Measurements from ENCODE around the gene BET1. TPM values are rescaled to one million over a fixed set of nuclear protein-coding genes. Genes with fewer than 3 reads are reported as not detected.

Gene BET1
- total and polyA plus RNA-seq, 2 of the 8 experiments (the other 6 are each of a cell fraction or from before 2014, with no cell fraction given) = 20.6 to 31.7 TPM

- ChIA-PET CTCF (ENCODE audit: partially characterized antibody) (interaction anchor here (1.5 to 2.2 kb wide), 2 partner anchors 28 to 49 kb away, joined by 3 to 7 read pairs; partner anchors contain the start of gene GNG11), POLR2A (ENCODE audit: partially characterized antibody) (no interaction called here)
- H2BK20ac ChIP-seq (ENCODE audit: low read length) = no peak overlapping the region
- WGBS, 2 experiments (ENCODE audit: extremely low coverage in 1 of 2, insufficient coverage in 1 of 2, insufficient read length in 1 of 2, insufficient replicate concordance in 2 of 2, low coverage in 1 of 2, low lambda C conversion rate in 2 of 2, missing lambda C conversion rate in 1 of 2) = 86% methylated on average over 1 of the region's 1 CpG; no CpG with 5 or more reads in 1 of the 2 experiments
- H3K9ac ChIP-seq (replicated peaks in 1 of 4; ENCODE audit: extremely low read depth in 1 of 4, low read depth in 3 of 4, low read length in 3 of 4) = no peak overlapping the region
- H4K5ac ChIP-seq (ENCODE audit: insufficient read length, low read depth, low read length) = no peak overlapping the region
- H3K23ac ChIP-seq (ENCODE audit: insufficient read length) = no peak overlapping the region
- H2BK15ac ChIP-seq (ENCODE audit: low read length) = no peak overlapping the region
- TF ChIP-seq SIRT6 (IDR thresholded peaks at IDR 0.05; ENCODE audit: low read length) (no peak), SP4 (IDR thresholded peaks at IDR 0.05; ENCODE audit: low read length) (no peak)
- no peak overlapping the region for H3K56ac ChIP-seq (replicated peaks; ENCODE audit: insufficient read length, low read depth, low read length)
- no peak overlapping the region for H2BK5ac ChIP-seq (ENCODE audit: low read depth, low read length)
- no peaks in the 10 kb centered on the region for H3K23me2 ChIP-seq (ENCODE audit: low read depth, low read length)
- no peak for DNase-seq (ENCODE audit: low read depth in 1 of 2, low spot score in 2 of 2)
- no peaks in the 10 kb centered on the region for H3K79me1 ChIP-seq (ENCODE audit: low read depth, low read length)
- H3K79me2 ChIP-seq (ENCODE audit: control insufficient read depth in 1 of 2, insufficient read depth in 2 of 2, low read length in 2 of 2) = no peaks in the 10 kb centered on the region
- FAIRE-seq = no peak
- no peak overlapping the region for H3K4me2 ChIP-seq (ENCODE audit: insufficient read depth in 1 of 2, low read depth in 2 of 2, low read length in 2 of 2)
- H4K8ac ChIP-seq (ENCODE audit: extremely low read depth, insufficient read depth, low read length) = no peak overlapping the region
- H3K4ac ChIP-seq (replicated peaks; ENCODE audit: insufficient read length, low read depth, low read length) = no peak overlapping the region
- no peak overlapping the region for H3K14ac ChIP-seq (ENCODE audit: insufficient read length)
- H3K9me3 ChIP-seq (ENCODE audit: insufficient read depth in 2 of 2, low read depth in 1 of 2, low read length in 1 of 2) = no peaks in the 10 kb centered on the region
- H3K27me3 ChIP-seq (replicated peaks in 1 of 4; ENCODE audit: control insufficient read depth in 3 of 4, extremely low read depth in 1 of 4, insufficient read depth in 3 of 4, low read length in 3 of 4) = peaks cover 0 to 1% (median 0%) of the 10 kb centered on the region in 4 experiments; a peak in 1 of 7 replicates
- H4K20me1 ChIP-seq (replicated peaks in 1 of 2; ENCODE audit: control insufficient read depth in 1 of 2, insufficient read depth in 2 of 2, low read length in 2 of 2) = no peaks in the 10 kb centered on the region
- H4K91ac ChIP-seq (replicated peaks; ENCODE audit: insufficient read length, low read length) = no peak overlapping the region
- H3K18ac ChIP-seq (ENCODE audit: extremely low read depth, low read length) = no peak overlapping the region
- H3K4me1 ChIP-seq (replicated peaks in 1 of 4; ENCODE audit: control insufficient read depth in 3 of 4, insufficient read depth in 4 of 4, low read length in 3 of 4) = no peaks in the 10 kb centered on the region
- H2AK5ac ChIP-seq (ENCODE audit: low read depth, low read length) = no peak overlapping the region
- no peak overlapping the region for H2BK12ac ChIP-seq (ENCODE audit: low read depth, low read length)
- no peaks in the 10 kb centered on the region for H3K36me3 ChIP-seq (ENCODE audit: control insufficient read depth in 2 of 4, insufficient read depth in 4 of 4, low read length in 3 of 4)
- no peak overlapping the region for H3K4me3 ChIP-seq (ENCODE audit: extremely low read depth in 1 of 4, insufficient read depth in 2 of 4, low read depth in 3 of 4, low read length in 4 of 4)
- H2AFZ ChIP-seq (ENCODE audit: low read length) = no peak overlapping the region
- no peak overlapping the region for H2BK120ac ChIP-seq (replicated peaks; ENCODE audit: low read depth, low read length)
- no peak overlapping the region for H3K27ac ChIP-seq (ENCODE audit: low read depth, low read length)
Measured at GRCh38 chr7:93949423-93949822, 54.7 kb downstream of the BET1 start.
